Fibroblast of lung (primary cell): ENCODE data around the gene HOXC6. TPM values are rescaled to one million over a fixed set of nuclear protein-coding genes. Genes with fewer than 3 reads are reported as not detected.

Experiments used
- DNase-seq, 2 donors: peaks; one replicate each; pipeline versions ENCODE4 v3.0.0 to v3.0.0-alpha.2; 2010; ENCODE audit warnings: low read depth in 2 of 2
- H2AFZ ChIP-seq: 2 replicates; pipeline ENCODE4 v1.5.1; 2012; ENCODE audit warnings: low read length, control low read depth, inconsistent platforms
- H3K27ac ChIP-seq: 2 replicates; pipeline ENCODE4 v1.5.1; 2011; ENCODE audit warnings: low read length, control low read depth; ENCODE audit not compliant: insufficient read depth
- H3K27me3 ChIP-seq: 2 replicates; pipeline ENCODE4 v1.5.1; 2011; ENCODE audit warnings: mild to moderate bottlenecking, low read length; ENCODE audit not compliant: control insufficient read depth, insufficient read depth
- H3K36me3 ChIP-seq: 2 replicates; pipeline ENCODE4 v1.5.1; 2011; ENCODE audit warnings: low read length; ENCODE audit not compliant: control insufficient read depth, insufficient read depth
- H3K4me1 ChIP-seq: 2 replicates; pipeline ENCODE4 v1.5.1; 2011; ENCODE audit warnings: low read length; ENCODE audit not compliant: control insufficient read depth, insufficient read depth; ENCODE audit errors: extremely low read depth
- H3K4me2 ChIP-seq: 2 replicates; pipeline ENCODE4 v1.5.1; 2011; ENCODE audit warnings: low read length, control low read depth; ENCODE audit not compliant: insufficient read depth; ENCODE audit errors: extremely low read depth
- H3K4me3 ChIP-seq, 4 experiments: fragments of 200-600 bp in 1 of 4; sonication (generic) in 1 of 4; replicated peaks in 1 of 4; 2 replicates each; pipeline ENCODE4 v1.5.1; 2011 to 2016; ENCODE audit warnings: low read length in 4 of 4, low read depth in 3 of 4, mild to moderate bottlenecking in 3 of 4, control low read depth in 2 of 4, inconsistent platforms in 1 of 4, mixed read lengths in 1 of 4; ENCODE audit not compliant: insufficient read depth in 1 of 4; ENCODE audit errors: control extremely low read depth in 1 of 4
- H3K79me2 ChIP-seq: 2 replicates; pipeline ENCODE4 v1.5.1; 2012; ENCODE audit warnings: mild to moderate bottlenecking, low read length, inconsistent platforms; ENCODE audit not compliant: control insufficient read depth, insufficient read depth
- H3K9ac ChIP-seq: 2 replicates; pipeline ENCODE4 v1.5.1; 2011; ENCODE audit warnings: mild to moderate bottlenecking, low read length, control low read depth; ENCODE audit not compliant: insufficient read depth
- H3K9me3 ChIP-seq: 2 replicates; pipeline ENCODE4 v1.5.1; 2012; ENCODE audit warnings: low read depth, low read length; ENCODE audit not compliant: control insufficient read depth, insufficient read depth
- H4K20me1 ChIP-seq: 2 replicates; pipeline ENCODE4 v1.5.1; 2011; ENCODE audit warnings: low read length; ENCODE audit not compliant: control insufficient read depth, insufficient read depth; ENCODE audit errors: extremely low read depth
- EZH2 ChIP-seq: IDR thresholded peaks from 2 replicates; pipeline ENCODE4 v1.5.1; 2012; ENCODE audit warnings: low read length, control low read depth, mild to moderate bottlenecking; ENCODE audit errors: missing control alignments
- polyA plus RNA-seq, 2 donors: library from polyadenylated mRNA; depleted of rRNA in 1 of 2; stranded (reverse) in 1 of 2; unstranded in 1 of 2; fragments of >200 nt; gene quantifications; 2 replicates each; pipeline ENCODE4 v1.2.1, GENCODE V29; 2011 to 2012; ENCODE audit warnings: missing spikeins in 1 of 2
- total RNA-seq: library from RNA; depleted of rRNA; stranded (reverse); fragments of >200 nt; gene quantifications from 2 replicates; pipeline ENCODE4 v1.2.1, GENCODE V29; 2014
- TF ChIP-seq, protein P1 (sequence below), 2 donors: IDR thresholded peaks in 1 of 2; conservative IDR thresholded peaks in 1 of 2; 1 replicate in 1 of 2; 2 replicates in 1 of 2; pipeline ENCODE4 v1.5.1; 2011 to 2012; ENCODE audit warnings: low read length in 2 of 2, control low read depth in 1 of 2, inconsistent platforms in 1 of 2, low read depth in 1 of 2, mild to moderate bottlenecking in 1 of 2

The HOXC6 gene
- total and polyA plus RNA-seq, 2 donors (not counting 1 experiment from before 2014, with no cell fraction given) = 0.17 to 0.52 TPM

GRCh38 chr12:54010972-54011664 is 17.1 kb upstream of the HOXC6 start:
- Histone ChIP-seq H3K27ac (no peak overlapping the region), H3K4me1 (no peaks in the 10 kb centered on the region), H3K79me2 (no peaks in the 10 kb centered on the region), H3K36me3 (no peaks in the 10 kb centered on the region), H2AFZ (no peak overlapping the region), H3K9me3 (no peaks in the 10 kb centered on the region), H4K20me1 (no peaks in the 10 kb centered on the region), H3K4me3 (peak overlapping the region in 1 of 4 experiments; percentile 6), H3K9ac (no peak overlapping the region), H3K4me2 (no peak overlapping the region), H3K27me3 (peaks cover 74% of the 10 kb centered on the region)
- TF ChIP-seq, protein P1, sequence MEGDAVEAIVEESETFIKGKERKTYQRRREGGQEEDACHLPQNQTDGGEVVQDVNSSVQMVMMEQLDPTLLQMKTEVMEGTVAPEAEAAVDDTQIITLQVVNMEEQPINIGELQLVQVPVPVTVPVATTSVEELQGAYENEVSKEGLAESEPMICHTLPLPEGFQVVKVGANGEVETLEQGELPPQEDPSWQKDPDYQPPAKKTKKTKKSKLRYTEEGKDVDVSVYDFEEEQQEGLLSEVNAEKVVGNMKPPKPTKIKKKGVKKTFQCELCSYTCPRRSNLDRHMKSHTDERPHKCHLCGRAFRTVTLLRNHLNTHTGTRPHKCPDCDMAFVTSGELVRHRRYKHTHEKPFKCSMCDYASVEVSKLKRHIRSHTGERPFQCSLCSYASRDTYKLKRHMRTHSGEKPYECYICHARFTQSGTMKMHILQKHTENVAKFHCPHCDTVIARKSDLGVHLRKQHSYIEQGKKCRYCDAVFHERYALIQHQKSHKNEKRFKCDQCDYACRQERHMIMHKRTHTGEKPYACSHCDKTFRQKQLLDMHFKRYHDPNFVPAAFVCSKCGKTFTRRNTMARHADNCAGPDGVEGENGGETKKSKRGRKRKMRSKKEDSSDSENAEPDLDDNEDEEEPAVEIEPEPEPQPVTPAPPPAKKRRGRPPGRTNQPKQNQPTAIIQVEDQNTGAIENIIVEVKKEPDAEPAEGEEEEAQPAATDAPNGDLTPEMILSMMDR (conservative IDR thresholded peaks at IDR 0.05 in 1 of 2, IDR thresholded peaks at IDR 0.05 in 1 of 2; ENCODE audit: low read depth in 1 of 2, low read length in 2 of 2) = no peak
- TF ChIP-seq EZH2 = peak; percentile 25
- no peak for DNase-seq

DNA sequence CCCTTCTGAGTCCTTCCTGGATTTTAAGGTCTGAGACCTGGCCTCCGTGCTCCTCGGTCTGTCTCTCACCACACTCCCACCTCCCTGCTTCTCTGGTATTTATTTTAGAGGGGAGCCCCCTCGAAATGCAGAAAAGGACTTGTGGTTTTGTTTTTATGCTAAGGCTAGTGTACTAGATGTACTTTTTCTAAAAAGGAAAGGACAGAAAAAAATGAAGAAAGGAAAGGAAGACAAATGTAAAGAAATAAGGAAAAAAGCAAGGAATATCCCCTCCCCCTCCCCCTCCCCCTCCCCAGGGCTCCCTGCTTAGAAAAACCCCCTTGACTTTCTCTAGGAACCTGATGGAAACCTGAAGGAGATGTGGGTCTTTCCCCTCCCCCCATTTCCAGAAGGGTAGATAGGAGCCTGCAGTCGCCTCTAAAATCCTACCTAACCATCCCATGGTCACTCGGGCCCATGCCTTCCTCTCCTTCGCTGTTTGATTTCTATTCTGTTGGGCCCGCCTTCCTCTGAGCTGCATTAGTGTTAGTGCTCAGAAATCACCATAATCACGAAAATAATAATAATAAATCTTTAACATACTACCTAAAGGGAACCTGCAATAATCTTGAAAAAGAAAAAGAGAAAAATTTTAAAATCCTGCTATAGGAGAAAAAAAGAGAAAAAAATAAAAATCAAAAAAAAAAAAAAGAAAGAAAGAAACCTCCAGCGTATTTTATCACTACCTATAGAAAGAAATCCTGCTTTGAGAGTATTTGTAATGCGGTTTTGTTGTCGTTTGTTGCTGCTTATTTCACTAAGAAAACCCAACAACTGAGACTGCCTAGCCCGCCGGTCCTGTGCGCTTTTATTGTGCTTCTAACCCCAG is 16.3 kb upstream of the HOXC6 start:
- no peak for DNase-seq
- Histone ChIP-seq H3K79me2 (no peaks in the 10 kb centered on the region), H2AFZ (no peak overlapping the region), H3K27ac (no peak overlapping the region), H4K20me1 (no peaks in the 10 kb centered on the region), H3K9me3 (no peaks in the 10 kb centered on the region), H3K4me3 (no peak overlapping the region), H3K4me1 (no peaks in the 10 kb centered on the region), H3K36me3 (no peaks in the 10 kb centered on the region), H3K4me2 (no peak overlapping the region), H3K27me3 (peaks cover 70% of the 10 kb centered on the region), H3K9ac (no peak overlapping the region)
- no peak for TF ChIP-seq EZH2
- TF ChIP-seq, protein P1 (conservative IDR thresholded peaks at IDR 0.05 in 1 of 2, IDR thresholded peaks at IDR 0.05 in 1 of 2; ENCODE audit: low read depth in 1 of 2, low read length in 2 of 2) = no peak

DNA sequence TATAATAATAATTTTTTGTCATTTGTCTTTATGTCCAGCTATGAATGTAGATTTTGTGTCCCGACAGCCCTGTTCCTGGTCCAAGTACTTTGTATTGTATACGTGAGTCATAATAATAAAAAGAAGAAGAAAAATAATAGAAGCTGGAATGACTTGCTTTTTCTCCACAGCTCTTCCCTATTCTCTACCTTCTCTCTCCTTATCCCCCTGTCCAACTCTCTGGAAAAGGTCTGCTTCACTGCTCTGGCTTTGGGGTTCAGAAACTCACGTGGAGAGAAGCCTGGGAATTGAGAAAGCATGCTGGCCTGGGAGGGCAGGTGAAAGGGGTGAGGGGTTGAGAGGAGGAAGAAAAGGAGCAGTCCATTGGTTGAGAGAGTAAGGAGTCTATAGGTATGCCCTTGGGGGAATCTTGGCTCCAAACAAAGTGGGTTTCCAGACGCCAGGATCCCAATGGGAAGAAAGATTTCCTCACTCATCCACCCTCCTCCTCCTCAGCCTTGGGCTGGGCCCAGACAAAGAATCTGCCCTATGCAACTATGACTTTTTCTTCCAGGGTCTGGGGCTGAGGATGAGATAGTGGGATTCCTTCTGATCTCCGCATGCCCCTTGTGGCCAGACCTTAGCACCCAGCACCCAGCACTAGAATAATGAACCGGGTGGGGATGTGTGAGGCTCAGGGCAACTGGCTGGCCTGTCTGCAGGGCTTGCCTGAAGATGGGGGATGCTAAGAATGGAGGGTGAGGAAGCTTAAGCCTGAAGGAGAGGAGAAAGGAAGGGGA is 15.4 kb upstream of the HOXC6 start:
- DNase-seq = no peak
- Histone ChIP-seq H3K4me1 (no peaks in the 10 kb centered on the region), H3K9ac (no peak overlapping the region), H3K36me3 (no peaks in the 10 kb centered on the region), H3K27ac (no peak overlapping the region), H3K4me2 (no peak overlapping the region), H3K4me3 (no peak overlapping the region), H3K9me3 (no peaks in the 10 kb centered on the region), H3K79me2 (no peaks in the 10 kb centered on the region), H2AFZ (no peak overlapping the region), H3K27me3 (peaks cover 62% of the 10 kb centered on the region), H4K20me1 (no peaks in the 10 kb centered on the region)
- no peak for TF ChIP-seq EZH2
- TF ChIP-seq, protein P1 (conservative IDR thresholded peaks at IDR 0.05 in 1 of 2, IDR thresholded peaks at IDR 0.05 in 1 of 2; ENCODE audit: low read depth in 1 of 2, low read length in 2 of 2) = no peak
